Activated CD8-positive, alpha-beta memory T cell treated with anti-CD3 and anti-CD28 coated beads for 48 hours (primary cell): ENCODE results near the gene PARD3.
"Not testable (repeated sequence)": the region's sequence is repeated elsewhere in the genome, so short reads cannot be mapped to it uniquely, and the experiment has no call there.

Experiments used
- DNase-seq, 3 experiments: peaks; one replicate each; pipeline ENCODE4 v3.0.0-alpha.2; 2020; ENCODE audit warnings: low read depth in 2 of 3, low spot score in 2 of 3

PARD3 gene

GRCh38 chr10:34475274-34475646, 339.8 kb downstream of the PARD3 start:
- no peak for DNase-seq

DNA sequence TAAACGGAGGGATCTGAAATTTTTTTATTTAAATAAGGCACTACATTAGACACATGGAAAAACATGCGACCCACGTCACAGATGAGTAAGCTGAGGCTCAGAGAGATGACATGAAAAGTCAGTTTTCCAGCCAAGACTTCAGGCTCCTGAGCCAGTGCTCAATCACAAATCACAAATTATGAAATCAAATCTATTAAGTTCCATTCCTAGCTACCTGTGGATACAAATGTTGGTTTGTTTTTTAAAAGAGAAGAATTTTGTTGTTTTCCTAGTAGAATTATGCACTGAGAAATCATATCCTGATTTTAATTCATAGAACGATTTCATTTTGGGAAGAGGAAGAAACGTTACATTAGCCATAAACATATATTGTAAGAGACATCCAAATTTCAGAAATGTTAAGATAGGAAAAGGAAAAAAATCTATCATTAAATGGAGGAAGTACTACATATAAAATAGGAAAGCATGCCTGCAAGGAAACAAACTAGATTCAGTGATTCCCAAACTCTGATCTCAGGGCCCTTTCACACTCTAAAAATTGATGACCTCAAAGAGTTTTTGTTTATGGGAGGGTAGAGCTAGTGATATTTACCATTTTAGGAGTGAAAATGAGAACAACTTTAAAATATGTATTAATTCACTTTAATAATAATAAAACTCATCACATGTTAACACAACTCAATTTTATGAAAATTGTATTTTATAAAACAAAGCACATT, 340.4 kb downstream of the PARD3 start:
- DNase-seq, result no peak

DNA sequence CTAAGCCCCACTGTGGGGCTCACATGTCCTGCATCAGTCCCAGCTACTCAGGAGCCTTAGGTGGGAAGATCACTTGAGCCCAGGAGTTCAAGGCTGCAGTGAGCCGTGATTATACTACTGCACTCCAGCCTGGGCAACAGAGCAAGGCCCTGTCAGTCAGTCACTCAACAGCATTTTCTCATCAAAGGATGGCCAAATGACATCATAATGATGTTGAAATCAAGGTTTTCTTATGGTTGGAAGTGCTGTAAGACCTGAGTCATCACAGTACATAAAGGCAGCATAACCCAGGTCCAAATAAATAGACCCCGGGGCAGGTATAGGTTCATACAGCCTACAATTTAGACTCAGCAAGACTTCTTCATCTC, 341.1 kb downstream of the PARD3 start:
- DNase-seq, result no peak

- DNase-seq, result no peak
These were observed 341.7 kb downstream of the PARD3 start for GRCh38 chr10:34473174-34474008.

DNA sequence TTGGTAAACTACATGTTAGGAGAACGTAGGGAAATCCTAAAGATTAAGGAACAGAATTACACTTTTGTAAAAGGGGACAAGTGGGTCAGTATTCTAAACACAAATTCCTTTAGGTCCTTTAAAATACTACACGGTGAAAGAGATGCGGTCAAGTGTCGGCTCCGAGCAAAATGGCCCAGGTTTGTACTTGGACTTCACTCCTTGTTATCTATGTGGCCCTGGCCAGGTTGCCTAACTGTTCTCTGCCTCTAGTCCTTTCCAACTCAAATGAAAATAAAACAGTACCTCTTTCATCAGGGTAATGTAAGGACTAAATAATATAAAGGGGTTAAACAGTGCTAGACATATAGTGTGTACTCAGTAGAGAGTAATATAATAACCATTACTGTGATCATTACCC, 344.8 kb downstream of the PARD3 start:
- no peak for DNase-seq

DNA sequence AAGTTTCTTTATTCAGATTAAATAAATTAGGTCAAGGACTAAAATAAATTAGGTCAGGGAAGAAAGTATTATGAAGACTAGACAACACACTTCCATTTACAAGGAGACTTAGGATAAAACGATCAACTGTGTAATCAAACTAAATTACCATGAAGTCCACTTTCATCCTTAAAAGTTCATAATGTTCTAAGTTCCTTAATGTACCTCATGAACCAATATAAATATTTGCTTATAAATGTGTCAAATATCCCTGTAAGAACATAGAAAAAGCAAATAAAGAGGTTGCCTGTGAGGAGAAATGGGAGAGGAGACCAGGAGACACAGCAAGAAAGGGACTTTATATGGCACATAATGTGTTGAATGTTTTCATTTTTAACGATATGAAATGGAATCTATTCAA, 345.6 kb downstream of the PARD3 start:
- DNase-seq, result no peak

- DNase-seq, result no peak
These were observed 347.2 kb downstream of the PARD3 start for GRCh38 chr10:34467902-34468301.

GRCh38 chr10:34467364-34467763, 347.7 kb downstream of the PARD3 start:
- no peak for DNase-seq

GRCh38 chr10:34465678-34466077, 349.4 kb downstream of the PARD3 start:
- DNase-seq, result no peak

GRCh38 chr10:34464591-34464990, 350.5 kb downstream of the PARD3 start:
- DNase-seq, result no peak

DNA sequence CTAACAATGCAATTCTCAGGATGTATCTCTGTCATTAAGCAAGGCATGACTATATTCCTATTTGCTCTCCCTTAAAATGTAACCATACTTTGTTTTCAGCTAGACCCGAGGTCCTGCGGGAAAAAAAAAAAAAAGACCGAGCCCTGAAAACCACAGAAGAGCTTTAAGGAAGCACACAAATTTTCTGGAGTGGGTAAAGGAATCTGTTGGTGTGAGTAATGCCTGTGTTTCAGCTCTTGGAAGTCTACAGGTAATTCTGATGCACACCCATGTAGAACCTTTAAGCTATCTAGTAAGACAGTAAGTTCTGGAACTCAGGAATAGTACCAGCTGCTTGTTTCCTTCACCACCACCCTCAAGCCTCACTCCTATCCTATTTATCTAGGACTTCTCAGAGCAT, 351.1 kb downstream of the PARD3 start:
- no peak for DNase-seq

DNA sequence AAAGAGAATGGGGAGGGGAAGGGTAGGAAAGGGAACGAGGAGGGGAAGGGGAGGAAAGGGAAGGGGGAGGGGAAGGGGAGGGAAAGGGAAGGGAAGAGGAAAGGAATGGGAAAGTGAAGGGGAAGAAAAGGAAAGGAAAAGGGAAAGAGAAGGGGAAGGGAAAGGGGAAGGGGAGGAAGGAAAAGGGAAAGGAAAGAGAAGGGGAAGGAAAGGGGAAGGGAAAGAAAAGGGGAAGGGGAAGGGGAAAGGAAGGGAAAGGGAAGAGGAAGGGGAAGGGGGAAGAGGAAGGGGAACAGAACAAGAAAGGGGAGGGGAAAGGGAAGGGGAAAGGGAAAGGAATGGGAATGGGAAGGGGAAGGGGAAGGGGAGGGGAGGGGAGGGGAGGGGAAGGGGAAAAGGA, 352.1 kb downstream of the PARD3 start:
- no peak for DNase-seq

DNA sequence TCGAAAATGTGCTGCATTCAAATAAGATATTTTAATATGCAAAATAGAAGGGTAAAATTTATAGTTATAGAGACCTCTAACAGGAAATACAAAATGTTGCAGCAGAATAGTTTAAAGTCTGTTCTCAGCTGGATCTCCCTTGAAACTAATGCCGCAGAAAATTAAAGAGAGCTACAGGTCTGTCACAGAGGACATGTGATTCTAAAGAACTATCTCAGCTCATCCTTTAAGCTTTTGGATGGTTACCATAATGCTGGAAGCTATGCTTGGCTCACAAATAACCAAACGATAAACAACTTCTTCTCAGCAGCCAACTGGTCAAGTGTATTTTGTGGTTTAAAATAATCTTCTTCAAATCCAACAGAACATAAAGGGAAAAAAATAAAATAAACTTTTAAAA, 353.0 kb downstream of the PARD3 start:
- DNase-seq, result no peak

DNA sequence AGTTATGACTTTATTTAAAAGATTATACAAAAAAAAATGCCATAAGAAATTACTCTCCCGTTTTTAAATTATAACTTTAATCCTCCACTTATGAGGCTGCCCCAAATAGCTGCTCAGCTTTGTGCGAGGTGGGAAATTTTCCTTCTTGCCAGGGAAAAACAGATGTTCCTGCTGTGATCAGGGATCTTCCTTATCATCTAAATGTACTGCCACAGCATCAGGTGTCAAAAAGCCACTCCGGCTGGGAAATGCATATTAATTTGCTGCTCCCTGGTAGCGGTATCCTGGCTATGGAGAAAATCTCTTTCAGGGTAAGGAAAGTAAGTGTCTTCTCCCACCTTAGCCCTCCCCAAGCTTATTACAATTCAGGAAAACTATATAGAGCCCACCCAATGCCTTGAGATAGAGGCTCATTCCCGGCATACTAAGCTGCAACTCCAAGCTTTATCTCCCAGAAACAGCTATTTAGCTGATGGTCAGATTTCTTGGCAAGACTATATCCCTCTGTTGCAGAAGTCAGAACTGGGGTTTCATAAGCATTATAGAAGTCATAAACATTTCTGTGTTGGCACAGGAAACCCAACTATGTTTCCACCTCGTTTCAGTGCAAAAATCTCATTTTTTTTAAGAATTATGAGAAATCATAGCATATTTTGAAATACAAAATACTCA, 360.4 kb downstream of the PARD3 start:
- no peak for DNase-seq

DNA sequence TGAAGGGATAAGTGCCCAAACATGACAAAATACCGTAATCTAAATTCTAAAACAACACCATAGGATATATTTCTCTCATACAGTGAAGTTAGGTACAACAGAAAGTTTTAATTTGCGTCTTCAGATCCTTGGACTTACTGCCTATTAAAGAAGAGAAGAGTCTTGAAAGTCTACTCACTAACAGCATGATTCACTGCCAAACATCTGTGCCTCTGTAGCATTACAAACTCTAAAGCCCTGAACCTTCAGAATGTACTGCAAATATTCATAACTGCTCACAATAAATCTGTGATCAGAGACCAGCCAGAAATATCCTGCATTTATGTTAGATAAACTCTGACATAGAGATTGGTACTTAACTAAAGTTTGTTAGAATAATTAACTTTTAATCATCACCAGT, 365.3 kb downstream of the PARD3 start:
- DNase-seq, result no peak

- no peak for DNase-seq
These were observed 369.0 kb downstream of the PARD3 start for GRCh38 chr10:34446049-34446448.

DNA sequence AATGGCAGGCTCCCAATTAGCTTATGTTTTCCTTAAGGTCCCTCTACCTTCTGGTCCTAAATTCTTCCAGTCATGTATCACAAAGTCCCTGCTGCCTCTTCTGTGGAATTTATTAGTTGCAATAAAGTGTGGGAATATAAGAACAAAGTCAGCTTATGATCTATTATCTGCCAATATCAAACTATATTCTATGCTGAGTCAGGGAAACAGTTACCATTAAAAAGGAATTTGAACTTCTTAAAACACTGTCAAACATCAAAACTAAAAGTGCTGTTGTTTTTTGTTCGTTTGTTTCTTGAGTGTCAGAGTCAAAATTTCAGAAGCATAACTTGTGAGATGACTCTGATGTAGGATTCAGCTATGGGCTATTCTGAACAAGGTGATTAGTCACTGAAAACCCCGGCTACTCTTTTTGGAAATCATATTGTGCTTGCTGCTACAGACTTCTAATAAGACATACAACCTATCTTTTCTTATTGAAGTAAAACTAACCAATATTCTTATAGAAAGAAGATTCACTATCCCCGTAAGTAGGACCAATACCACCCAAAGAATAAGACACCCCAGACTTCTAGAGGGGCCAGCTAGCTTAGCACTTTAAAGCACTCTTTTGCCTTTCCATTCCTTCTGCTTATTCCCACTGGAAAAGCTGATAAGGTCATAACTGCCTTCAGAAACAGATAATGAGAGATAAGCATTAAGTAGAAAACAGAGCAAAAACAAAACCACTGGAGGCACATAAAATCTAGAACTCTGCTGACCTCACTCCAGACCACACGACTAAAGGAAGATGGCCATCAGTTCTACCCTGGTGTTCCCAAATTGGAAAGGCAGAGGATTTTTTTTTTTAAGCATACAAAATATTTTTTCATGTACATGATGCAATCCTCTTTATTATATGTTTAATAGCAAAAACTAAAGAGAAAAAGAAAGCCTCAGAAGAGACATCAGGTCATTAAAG, 370.6 kb downstream of the PARD3 start:
- no peak for DNase-seq

DNA sequence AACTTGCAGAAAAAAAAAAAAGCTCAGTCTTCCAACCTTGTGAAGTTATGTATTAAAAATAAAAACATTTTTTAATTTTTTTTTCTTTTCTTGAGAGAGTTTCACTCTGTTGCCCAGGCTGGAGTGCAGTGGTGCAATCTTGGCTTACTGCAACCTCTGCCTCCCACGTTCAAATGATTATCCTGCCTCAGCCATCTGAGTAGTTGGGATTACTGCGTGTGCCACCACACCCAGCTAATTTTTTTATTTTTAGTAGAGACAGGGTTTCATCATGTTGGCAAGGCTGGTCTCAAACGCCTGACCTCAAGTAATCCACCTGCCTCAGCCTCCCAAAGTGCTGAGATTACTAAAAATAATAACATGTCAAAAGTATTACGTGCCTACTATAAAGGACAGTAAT, 375.7 kb downstream of the PARD3 start:
- DNase-seq, result not testable (repeated sequence)

DNA sequence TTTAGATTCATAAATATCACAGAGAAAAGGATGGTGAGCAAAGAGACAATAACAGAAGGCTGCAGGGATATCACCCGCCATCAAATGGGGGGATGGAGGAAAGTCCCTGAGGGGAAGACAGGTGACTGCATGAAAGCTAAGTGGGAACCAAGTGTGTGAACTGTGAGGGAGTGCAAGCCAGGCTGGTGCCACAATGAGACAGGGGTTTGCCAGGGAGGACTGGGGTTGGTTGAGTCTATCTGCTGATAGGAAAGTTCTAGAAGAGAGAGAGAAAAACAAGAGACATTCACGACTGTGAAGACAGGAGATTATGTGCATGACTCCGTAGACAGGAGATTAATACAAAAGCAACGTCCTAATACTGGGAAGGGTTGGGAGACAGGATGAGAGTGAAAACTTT, 376.4 kb downstream of the PARD3 start:
- no peak for DNase-seq

DNA sequence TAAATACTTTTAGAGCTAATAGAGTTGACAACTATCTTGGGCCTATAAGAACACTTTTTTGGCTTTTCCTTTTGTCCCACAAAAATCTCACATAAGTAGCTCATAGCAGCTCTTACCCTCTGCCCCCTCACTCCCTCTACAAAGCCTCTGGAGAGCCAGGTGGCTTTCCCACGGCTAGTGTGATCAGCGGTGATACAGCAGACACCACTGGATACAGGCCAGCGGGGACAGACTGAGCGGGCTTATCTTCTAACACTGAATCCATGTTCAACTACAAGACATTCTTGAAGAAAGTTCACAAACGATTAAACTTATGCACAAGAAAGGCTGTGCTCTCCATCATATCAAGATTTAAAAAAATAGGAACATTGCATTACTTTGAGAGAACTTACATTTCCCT, 377.2 kb downstream of the PARD3 start:
- DNase-seq, result no peak

DNA sequence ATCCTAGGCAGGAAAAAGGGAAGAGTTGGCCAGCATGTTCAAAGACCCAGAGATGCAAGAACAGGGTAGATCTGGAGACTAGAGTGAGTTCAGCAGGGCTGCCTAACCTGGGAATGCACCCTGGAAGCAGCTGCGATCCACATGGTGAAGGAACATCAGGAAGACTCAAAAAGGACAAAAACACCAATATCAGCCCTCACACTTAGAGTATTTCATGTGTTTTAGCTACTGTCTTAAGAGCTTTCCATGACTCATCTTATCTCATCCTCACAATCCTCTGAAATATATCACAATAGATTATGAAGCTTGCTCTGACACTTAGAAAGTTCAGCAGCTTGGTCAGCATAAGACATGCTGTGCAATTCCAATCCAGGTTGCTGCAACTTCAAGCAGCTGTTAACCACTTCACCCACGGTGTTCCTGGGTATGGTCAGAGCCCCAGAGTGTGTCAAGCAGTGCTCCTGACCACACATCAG, 380.9 kb downstream of the PARD3 start:
- DNase-seq, result no peak
